ENCODE measurements around the gene ZNF460. TPM values are rescaled to one million over a fixed set of nuclear protein-coding genes. Genes with fewer than 3 reads are reported as not detected.

Gene ZNF460
- total RNA-seq, 1 experiment from 2014 or later, result 72.5 TPM

DNA sequence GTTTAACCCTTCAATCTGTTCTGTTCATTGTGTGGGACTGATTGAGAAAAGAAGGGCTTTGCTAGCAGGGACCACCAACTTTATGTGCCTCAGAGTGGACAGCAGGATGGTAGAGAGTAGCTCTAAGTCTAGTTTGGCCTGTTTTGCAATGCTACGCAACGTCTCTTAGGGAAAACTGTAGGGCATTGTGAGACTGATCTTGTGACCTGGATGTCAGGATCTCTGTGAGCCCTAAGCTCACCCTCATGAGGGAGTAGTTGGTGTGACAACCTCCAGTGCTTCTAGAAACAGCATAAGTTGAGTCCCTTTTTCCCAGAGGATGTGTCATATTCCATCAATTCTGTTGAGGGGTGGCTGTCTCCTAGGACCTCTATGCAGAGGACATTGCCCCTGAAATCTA is 30.5 kb downstream of the ZNF460 start:
- no peak overlapping the region for H3K27ac Mint-ChIP-seq (ENCODE audit: low read depth, unreplicated experiment)
- no peak for DNase-seq (ENCODE audit: unreplicated experiment)
- ChIA-PET CTCF (interaction anchor here (2.7 kb wide), 1 partner anchor 9 kb away, joined by 8 read pairs; no protein-coding TSS in a partner anchor), POLR2A (interaction anchor here (1.1 to 1.3 kb wide), 3 partner anchors 9 to 17 kb away, joined by 3 to 8 read pairs (median 4); partner anchors contain the start of gene ZNF543)
- H3K9me3 Mint-ChIP-seq (ENCODE audit: unreplicated experiment), result peaks cover 6% of the 10 kb centered on the region
- H3K36me3 Mint-ChIP-seq (ENCODE audit: insufficient read depth, unreplicated experiment), result peaks cover 6% of the 10 kb centered on the region
- H3K27me3 Mint-ChIP-seq (ENCODE audit: insufficient read depth, unreplicated experiment), result peaks cover 15% of the 10 kb centered on the region
- H3K4me3 Mint-ChIP-seq (ENCODE audit: unreplicated experiment), result no peak overlapping the region
- TF ChIP-seq CTCF (IDR thresholded peaks at IDR 0.05; ENCODE audit: unreplicated experiment), result no peak
- no TSS peak for BruUV-seq (replicated peaks)
- no peaks in the 10 kb centered on the region for H3K4me1 Mint-ChIP-seq (ENCODE audit: insufficient read depth, unreplicated experiment)
- intact Hi-C loops (cut with micrococcal nuclease), result no loop called here

DNA sequence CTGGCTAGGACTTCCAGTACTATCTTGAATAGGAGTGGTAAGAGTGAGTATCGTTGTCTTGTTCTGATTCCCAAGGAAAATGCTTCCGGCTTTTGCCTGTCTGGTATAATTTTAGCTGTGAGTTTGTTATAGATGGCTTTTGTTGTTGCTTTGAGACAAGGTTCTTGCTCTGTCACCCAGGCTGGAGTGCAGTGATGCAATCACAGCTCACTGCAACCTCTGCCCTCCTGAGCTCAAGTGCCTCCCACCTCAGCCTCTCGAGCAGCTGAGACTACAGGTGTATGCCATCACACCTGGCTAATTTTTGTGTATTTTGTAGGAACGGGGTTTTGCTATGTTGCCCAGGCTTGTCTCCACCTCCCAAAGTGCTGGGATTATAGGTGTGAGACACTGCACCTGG is 33.9 kb downstream of the ZNF460 start:
- no peak overlapping the region for H3K27ac Mint-ChIP-seq (ENCODE audit: low read depth, unreplicated experiment)
- CTCF ChIA-PET, result interaction anchor here (0.6 to 1.9 kb wide), 2 partner anchors 13 to 90 kb away, joined by 4 to 6 read pairs; no protein-coding TSS in a partner anchor
- H3K9me3 Mint-ChIP-seq (ENCODE audit: unreplicated experiment), result peaks cover 6% of the 10 kb centered on the region
- POLR2A ChIA-PET, result interaction anchor here (0.9 to 4.1 kb wide), 3 partner anchors 9 to 30 kb away, joined by 3 to 14 read pairs (median 7); no protein-coding TSS in a partner anchor
- no peak for DNase-seq (ENCODE audit: unreplicated experiment)
- peaks cover 15% of the 10 kb centered on the region for H3K27me3 Mint-ChIP-seq (ENCODE audit: insufficient read depth, unreplicated experiment)
- intact Hi-C loops (cut with micrococcal nuclease), result no loop called here
- H3K36me3 Mint-ChIP-seq (ENCODE audit: insufficient read depth, unreplicated experiment), result peaks cover 6% of the 10 kb centered on the region
- H3K4me3 Mint-ChIP-seq (ENCODE audit: unreplicated experiment), result no peak overlapping the region
- TF ChIP-seq CTCF (IDR thresholded peaks at IDR 0.05; ENCODE audit: unreplicated experiment), result no peak
- BruUV-seq (replicated peaks), result no TSS peak
- no peaks in the 10 kb centered on the region for H3K4me1 Mint-ChIP-seq (ENCODE audit: insufficient read depth, unreplicated experiment)

- no TSS peak for BruUV-seq (replicated peaks)
- no peak for TF ChIP-seq CTCF (IDR thresholded peaks at IDR 0.05; ENCODE audit: unreplicated experiment)
- CTCF ChIA-PET, result interaction anchor here (0.6 to 1.8 kb wide), 3 partner anchors 15 to 112 kb away, joined by 4 to 6 read pairs (median 5); no protein-coding TSS in a partner anchor
- no peaks in the 10 kb centered on the region for H3K9me3 Mint-ChIP-seq (ENCODE audit: unreplicated experiment)
- intact Hi-C loops (cut with micrococcal nuclease), result no loop called here
- H3K36me3 Mint-ChIP-seq (ENCODE audit: insufficient read depth, unreplicated experiment), result no peaks in the 10 kb centered on the region
- no peak overlapping the region for H3K4me3 Mint-ChIP-seq (ENCODE audit: unreplicated experiment)
- H3K27ac Mint-ChIP-seq (ENCODE audit: low read depth, unreplicated experiment), result no peak overlapping the region
- H3K4me1 Mint-ChIP-seq (ENCODE audit: insufficient read depth, unreplicated experiment), result peaks cover 7% of the 10 kb centered on the region
- POLR2A ChIA-PET, result interaction anchor here (0.7 to 4.1 kb wide), 2 partner anchors 15 to 31 kb away, joined by 4 to 14 read pairs; no protein-coding TSS in a partner anchor
- peaks cover 15% of the 10 kb centered on the region for H3K27me3 Mint-ChIP-seq (ENCODE audit: insufficient read depth, unreplicated experiment)
- DNase-seq (ENCODE audit: unreplicated experiment), result no peak
Measured at GRCh38 chr19:57317503-57317902, 37.2 kb downstream of the ZNF460 start.

DNA sequence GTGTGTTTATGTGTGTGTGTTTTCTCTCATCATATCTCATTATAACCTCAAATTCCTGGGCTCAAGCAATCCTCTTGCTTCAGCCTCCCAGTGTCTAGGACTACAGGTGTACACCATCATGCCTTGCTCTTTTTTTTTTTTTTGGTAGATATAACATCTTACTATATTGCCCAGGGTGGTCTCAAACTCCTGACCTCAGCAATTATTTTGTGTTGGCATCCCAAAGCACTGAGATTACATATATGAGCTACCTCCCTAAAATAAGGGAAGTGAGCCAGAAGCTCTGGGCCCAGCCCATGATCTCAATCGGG is 39.5 kb downstream of the ZNF460 start:
- TSS peak; percentile 98 for BruUV-seq (replicated peaks)
- peak overlapping the region; percentile 88 for H3K27ac Mint-ChIP-seq (ENCODE audit: low read depth, unreplicated experiment)
- DNase-seq (ENCODE audit: unreplicated experiment), result no peak
- intact Hi-C loops (cut with micrococcal nuclease), result loop anchor here (2.0 kb wide), 2 partner anchors 17 to 79 kb away; partner anchors contain the start of gene ZNF805
- peak overlapping the region; percentile 81 for H3K4me3 Mint-ChIP-seq (ENCODE audit: unreplicated experiment)
- peaks cover 12% of the 10 kb centered on the region for H3K4me1 Mint-ChIP-seq (ENCODE audit: insufficient read depth, unreplicated experiment)
- peaks cover 10% of the 10 kb centered on the region for H3K27me3 Mint-ChIP-seq (ENCODE audit: insufficient read depth, unreplicated experiment)
- no peak for TF ChIP-seq CTCF (IDR thresholded peaks at IDR 0.05; ENCODE audit: unreplicated experiment)
- H3K9me3 Mint-ChIP-seq (ENCODE audit: unreplicated experiment), result no peaks in the 10 kb centered on the region
- H3K36me3 Mint-ChIP-seq (ENCODE audit: insufficient read depth, unreplicated experiment), result peaks cover 18% of the 10 kb centered on the region
- ChIA-PET POLR2A (interaction anchor here (0.6 to 4.2 kb wide), 14 partner anchors 9 to 116 kb away, joined by 3 to 42 read pairs (median 4); partner anchors contain the start of genes ZNF17, ZNF304 and ZNF548), CTCF (interaction anchor here (0.7 kb wide), 1 partner anchor 143 kb away, joined by 3 read pairs; no protein-coding TSS in a partner anchor)
